ENCODE results near the gene FCRL4.

- TF ChIP-seq RCOR1 (IDR thresholded peaks at IDR 0.05; ENCODE audit: insufficient replicate concordance, low read length) (no peak), RAD21 (IDR thresholded peaks at IDR 0.05; ENCODE audit: low read length) (no peak), CTCF (conservative IDR thresholded peaks at IDR 0.05; ENCODE audit: low read depth, low read length) (no peak), POLR2A (IDR thresholded peaks at IDR 0.05; ENCODE audit: low read depth, low read length) (no peak)
- TF ChIP-seq, protein P1, sequence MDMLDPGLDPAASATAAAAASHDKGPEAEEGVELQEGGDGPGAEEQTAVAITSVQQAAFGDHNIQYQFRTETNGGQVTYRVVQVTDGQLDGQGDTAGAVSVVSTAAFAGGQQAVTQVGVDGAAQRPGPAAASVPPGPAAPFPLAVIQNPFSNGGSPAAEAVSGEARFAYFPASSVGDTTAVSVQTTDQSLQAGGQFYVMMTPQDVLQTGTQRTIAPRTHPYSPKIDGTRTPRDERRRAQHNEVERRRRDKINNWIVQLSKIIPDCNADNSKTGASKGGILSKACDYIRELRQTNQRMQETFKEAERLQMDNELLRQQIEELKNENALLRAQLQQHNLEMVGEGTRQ (IDR thresholded peaks at IDR 0.05; ENCODE audit: low read depth, low read length), result no peak
Measured at GRCh38 chr1:157597959-157598667, at the start of gene FCRL4.

All from IMR-90 (cell line).